Measurements from ENCODE around the gene SLC23A1.
"Not testable (repeated sequence)": the region's sequence is repeated elsewhere in the genome, so short reads cannot be mapped to it uniquely, and the experiment has no call there.

The SLC23A1 gene

DNA sequence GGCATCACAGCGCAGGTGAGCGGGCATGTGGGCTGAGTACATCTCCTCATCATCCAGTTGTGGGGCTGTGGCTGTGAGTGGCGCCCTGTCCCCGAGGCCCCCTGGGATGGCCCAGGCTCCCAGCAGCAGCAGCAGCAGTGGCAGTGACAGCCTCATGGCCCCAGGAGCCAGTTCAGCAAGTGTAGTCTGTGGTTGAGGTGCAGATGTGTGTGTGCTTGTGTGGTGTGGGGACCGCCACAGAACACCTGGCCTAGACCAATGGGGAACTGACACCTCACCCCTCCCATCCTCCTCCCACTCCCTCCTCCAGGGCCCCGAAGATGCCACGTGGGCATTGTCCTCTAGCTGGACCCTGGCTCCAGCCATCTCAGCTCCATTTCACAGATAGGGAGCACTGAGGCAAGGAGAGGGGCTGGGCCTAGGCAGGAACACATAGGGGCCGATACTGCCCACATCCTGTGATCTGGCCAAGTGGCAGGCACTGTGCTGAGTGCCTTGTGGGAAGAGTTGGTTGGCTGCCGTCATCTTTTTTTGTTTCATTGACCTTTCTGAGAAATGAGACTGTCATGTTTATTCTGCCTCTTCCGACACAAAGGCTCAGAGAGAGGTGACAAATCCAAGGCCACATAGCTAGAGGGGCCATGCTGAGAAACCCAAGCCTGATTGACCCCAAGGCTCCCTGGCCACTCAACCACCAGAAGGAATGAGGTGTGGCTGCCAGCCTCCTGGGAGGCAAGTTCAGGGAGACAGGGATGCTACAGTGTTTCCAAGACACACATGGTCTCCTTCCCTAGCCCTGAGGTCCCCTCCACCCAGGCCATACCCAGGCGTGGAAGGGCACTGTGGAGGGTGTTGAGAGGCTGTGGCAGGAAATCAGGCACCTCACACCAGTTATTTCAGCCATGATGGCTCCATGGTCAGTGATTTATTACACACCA is 6.9 kb upstream of the SLC23A1 start, which contains the start of gene MZB1:
TSS of gene MZB1 (minus strand) at position 213 of the 938 bp plus-strand sequence. CDS start at position 156, 57 bp downstream.
- peak; percentile 77 for DNase-seq (ENCODE audit: low spot score)

DNA sequence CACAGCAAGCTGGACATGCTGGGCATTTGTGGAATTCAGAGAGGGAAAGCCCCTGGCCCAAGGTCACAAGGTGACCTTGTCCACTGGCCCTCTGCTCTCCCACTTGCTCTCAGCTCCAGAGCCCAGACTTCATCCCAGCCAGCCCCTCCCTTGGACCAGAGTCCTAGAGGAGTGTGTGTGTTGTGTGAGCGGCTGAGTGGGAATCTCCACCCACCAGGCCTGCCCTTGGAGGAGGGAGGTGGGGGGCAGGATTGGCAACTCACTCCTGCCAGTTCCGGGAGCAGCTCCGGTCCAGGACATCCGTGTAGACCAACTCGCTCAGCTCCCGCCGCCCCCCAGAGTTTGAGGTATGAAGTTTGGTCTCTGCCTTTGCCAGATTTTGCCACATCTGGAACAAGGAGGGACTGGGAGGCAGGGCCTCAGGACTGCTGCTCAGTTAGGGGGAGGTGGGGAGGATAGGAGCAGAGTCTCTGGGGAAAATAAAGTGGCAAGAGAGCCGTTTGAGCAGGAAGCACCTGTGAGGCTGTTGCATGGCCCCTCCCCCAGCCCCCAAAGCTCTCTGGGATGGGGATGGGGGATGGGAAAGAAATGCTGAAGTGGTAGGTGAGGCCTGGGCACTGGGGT is 5.2 kb upstream of the SLC23A1 start:
- no peak for DNase-seq (ENCODE audit: low spot score)

DNA sequence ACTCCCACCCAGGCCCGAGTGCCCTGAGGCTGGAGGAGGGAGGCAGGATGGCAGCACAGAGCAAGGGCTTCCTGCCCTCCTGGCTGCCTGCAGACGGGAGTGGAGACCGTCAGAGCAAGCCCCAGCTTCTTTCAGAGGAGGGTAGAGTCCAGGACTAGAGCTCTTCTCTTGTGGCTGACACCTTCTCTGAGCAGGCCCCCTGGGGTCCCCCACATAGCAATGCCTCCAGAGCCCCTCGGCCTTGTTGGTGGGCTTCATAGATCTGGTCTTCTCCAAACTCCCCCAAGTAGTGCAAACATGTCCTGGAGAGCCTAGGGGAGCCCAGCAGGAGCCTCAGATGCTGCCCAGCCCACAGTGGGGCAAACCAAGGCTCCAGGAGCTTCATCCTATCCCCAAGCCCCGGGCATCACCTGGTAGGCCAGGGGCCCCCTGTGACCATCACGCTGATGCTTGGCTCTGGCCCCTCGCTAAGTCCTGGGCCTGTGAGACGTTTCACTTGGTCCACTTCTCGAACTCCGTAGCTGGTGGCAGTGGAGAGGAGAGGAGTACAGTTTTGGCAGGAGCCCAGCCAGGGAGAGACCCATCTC is 4.6 kb upstream of the SLC23A1 start:
- no peak for DNase-seq (ENCODE audit: low spot score)

DNA sequence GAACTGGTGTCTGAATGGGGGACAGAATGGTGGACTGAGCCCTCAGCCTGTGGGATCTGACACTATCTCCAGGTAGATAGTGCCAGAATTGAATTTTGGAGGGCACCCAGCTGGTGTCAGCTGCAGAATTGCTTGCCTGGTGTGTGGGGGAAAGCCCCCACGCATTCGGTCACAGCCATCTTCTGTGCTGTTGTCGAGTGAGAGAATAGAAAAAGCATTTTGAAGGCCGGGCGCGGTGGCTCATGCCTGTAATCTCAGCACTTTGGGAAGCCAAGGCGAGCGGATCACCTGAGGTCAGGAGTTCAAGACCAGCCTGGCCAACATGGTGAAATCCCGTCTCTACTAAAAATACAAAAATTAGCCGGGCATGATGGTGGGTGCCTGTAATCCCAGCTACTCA is 3.9 kb upstream of the SLC23A1 start:
- DNase-seq (ENCODE audit: low spot score) = not testable (repeated sequence)

DNA sequence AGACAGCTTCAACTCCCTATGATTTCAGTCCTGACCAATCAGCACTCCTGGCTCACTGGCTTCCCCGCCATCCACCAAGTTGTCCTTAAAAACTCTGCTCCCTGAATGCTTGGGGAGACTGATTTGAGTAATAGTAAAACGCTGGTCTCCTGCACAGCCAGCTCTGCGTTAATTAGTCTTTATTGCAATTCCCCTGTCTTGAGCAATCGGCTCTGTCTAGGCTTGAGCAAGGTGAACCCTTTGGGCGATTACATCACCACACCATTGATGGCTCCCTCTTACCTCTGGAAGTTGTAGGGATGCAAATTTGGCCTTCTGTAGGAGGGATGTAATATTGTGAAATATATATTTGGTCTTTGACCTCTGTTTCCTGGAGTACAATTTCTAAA is 2.9 kb upstream of the SLC23A1 start:
- DNase-seq (ENCODE audit: low spot score) = no peak

DNA sequence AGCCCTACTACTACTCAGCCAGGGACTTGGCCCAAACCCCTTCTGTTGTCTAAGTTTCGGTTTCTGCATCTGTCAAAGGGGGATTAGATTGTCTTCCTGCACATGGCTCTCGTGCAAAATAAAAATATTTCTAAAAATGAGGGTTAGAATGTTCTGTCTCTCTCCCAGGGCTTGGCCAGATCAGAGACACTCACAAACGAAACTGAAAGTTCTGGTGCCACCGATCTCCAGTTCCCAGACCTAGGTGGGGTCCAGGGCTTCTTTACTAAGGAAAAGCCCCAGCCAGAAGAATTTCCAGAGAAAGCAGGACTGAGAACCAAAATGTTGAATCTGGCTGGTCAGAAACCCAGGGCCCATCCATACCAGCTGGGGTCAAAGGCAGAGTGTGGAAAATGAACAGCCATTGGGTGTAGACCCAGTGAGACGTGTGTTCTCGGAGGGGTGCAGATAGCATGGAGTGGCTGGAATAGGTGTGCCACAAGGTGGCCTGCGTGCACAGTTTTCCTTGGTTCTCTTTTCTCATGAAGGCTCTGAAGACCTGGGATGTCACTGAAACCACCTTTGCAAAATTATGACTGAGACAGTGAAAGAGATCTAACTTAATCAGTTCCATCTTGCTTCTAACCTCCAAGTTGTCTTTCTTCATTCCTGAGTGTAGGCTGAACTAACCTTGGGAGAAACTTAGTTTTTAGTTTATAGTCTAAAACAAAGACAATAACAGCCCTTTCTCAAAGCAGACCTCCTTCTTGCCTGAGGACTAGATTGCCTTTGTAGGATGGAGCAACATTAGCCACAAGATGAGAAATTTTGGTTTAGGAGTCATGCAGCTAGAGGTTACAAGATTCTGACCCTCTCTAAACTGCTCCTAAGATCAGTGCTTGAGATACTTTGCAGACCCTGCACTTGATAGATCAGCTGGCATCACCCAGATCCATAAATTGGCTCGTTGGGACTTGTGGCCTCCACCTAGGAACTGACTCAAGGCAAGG is 2.3 kb upstream of the SLC23A1 start:
- peak; percentile 41 for DNase-seq (ENCODE audit: low spot score)

DNA sequence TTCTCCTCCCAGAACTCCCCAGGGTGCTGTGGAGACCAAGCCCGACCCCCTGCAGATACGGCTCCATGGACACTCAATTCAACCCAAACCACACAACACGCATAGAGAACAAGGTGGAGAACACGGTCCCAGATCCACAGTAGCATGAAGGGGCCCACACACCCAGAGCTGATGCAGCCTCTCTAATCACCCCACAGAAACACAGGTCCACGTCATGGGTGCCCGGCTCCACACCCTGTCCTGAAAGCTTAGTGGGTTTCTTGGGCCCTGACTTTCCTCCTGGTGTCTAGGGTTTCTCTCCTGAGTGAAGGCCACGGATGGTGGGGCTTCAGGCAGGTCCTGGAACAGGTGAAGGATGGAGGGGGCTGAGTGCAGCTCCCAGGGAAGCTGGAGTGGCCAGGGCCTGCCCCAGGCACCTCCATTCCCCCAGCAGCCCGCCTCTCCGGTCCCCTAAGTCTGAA is 1.5 kb upstream of the SLC23A1 start:
- no peak for DNase-seq (ENCODE audit: low spot score)

DNA sequence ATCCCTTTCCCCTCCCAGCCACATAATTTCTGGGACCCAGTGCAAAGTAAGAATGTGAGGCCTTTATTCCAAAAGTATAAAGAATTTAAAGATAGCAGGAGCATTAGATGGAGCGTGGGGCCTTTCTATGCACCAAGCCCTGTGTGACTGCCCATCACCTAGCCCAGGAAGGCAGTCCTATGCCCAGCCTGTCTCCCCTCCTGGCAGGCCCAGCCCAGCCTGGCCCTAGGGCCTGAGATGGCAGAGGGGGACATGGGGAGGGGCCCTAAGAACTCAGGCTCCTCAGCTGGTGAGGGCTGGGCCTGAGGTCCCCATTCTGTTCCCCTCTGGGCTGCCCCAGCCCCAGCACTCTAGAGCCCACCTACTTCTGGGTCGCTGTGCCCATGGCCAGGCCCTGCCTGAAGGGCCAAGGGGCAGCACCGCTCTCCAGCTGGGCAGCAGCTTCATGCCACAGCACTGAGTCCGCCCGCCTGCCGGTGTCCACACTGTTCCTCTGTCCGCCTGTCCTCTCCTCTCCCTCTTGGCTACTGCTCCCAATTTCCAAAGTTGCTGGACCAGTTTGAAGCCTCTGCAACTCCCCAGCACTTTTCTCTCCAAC is 995 bp upstream of the SLC23A1 start:
- DNase-seq (ENCODE audit: low spot score) = no peak

DNA sequence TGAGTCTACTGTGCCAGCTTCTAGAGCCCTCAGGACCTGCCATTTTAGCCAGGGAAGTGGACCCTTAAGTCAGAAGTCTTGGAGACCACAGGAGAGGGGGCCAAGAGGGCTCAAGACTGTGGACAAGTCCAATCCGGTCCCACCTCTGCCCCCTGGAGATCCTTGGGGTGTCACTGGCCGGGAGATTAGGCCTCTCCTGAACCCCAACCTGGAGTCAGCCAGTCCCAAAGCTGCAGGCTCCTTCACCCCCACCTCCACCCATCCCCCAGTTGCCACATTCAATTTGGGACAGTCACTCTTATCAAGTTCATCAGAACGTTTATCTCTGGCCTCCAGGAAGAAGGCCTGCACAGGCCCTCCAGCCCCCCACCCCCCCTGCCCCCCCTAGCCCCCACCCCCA is 290 bp downstream of the SLC23A1 start:
- DNase-seq (ENCODE audit: low spot score) = no peak

DNA sequence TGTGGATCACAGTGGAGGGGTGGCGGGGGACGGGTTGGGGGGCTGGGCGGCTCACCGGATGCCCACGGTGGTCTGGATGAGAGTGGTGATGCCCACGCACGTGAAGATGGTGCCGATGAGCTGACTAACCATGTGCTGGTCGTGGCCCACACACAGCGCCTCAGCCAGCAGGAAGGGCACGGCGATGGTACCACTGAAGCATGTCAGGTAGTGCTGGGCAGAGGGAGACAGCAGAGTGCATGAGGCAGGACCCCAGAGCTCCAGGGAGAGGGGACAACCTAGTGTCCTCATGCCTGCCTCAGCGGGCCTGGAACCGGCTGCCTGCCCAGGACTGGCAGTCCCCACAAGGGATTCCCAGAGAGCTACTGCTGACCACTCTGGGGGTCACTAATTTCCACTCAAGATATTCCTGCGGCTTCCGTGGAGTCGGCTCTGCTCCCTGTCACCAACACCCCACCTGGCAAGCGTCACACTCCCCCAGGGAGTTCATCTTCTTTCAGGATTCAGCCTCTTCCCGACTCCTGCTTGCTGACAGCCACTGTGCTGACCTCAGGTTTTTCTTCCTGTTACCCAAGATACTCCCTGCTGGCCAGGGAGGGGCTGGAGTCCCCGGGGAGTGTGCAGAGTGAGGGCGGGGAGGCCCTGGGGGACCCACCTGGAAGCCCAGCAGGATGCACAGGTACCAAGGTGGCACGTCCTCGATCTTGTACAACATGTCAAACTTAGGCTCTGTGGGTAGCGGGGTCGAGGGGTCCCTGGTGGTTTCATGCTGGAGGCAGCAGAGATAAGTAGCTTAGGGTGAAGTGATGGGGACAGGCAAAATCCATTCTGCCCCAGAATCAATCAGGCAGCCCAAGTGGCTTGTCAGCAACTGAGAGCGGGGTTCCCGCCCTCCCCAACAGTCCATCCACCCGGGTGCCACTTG is 998 bp downstream of the SLC23A1 start:
- DNase-seq (ENCODE audit: low spot score) = no peak

DNA sequence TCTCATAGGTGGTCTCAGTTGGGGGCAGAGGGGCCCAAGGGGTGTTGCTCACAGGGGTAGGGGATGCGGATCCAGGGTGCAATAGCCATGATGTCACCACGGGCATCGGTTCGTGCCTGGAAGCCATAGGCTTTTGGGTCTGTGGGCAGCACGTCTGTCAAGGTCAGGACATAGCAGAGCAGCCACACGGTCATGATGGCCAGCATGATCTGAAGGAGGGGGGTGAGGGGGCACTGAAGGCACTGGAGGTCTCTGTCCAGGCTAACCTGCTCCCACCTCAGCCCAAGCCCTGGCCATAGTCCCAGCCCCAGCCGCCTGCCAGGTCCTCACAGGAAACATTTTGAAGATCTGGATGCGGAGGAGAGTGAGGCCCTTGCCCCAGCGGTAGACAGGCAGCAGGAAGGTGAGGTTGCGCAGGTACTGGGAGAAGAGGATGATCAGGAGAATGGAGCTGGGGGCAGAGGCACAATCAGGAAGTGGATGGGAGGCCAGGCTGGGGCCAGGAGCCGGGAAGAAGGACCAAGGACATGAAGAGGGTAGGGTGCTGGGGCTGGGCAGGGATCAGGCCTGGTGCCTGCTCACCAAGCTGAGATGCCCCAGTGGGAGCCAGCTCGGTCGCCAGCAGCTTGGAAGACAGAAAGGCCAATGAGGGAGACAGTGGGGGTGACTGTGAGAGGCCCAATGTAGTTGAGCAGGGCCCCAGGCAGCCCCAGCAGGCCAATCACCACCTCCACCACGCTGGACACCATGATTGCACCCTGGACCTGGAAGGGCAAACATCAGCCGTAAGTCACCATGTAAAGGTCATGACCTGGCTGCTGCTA is 3.3 kb downstream of the SLC23A1 start:
- no peak for DNase-seq (ENCODE audit: low spot score)

DNA sequence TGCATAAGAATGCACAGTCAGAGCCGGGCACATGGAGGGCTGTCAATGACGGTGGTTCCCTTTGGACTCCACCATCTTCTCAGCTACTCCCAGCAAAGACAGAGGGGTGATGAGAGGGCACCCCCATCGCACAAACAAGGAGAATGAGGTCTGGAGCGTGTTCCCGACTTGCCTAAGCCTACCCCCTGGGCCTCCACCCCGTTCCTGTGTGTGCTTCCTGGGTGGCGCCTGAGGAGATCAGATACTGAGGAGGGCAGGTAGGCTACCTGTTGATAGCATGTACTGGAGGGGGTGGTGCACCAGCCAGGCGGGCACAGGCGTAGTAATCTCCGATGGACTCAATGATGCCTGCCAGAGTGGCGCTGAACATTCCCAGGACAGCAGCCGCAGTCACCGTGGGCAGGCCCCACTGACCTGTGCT is 4.1 kb downstream of the SLC23A1 start:
- DNase-seq (ENCODE audit: low spot score) = no peak

DNA sequence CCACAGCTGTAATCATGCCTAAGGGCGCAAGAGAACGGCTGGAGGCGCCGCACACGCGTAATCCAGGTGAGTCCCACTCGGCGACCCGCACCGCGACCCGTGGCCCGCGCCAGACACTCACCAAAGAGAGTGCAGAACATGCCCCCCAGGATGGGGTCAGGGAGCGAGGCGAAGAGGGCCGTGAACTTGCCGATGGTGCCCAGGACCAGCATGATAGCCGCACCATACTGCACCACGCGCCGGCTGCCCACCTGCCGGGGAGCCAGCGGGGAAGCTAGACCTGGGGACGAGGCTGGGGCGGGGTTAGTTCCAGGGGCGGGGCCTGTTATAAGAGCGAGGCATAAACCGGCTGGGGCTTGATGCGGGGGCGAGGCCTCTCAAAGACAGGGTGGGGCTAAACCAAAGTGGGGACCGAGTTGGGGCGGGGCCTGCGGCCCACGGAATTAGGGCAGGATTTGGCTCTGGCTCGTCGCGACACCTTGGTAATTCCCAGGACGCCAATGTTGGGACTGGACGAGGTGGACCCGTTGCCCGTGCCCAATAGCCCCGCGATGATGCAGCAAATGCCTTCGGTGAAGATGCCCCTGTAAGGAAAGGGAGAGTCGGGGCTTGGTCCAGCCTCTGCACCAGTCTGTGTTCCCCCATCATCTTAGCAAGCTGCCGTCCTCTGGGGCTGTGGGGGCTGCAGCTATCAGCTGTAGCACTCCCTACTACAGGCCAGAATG is 4.8 kb downstream of the SLC23A1 start:
- DNase-seq (ENCODE audit: low spot score) = no peak

DNA sequence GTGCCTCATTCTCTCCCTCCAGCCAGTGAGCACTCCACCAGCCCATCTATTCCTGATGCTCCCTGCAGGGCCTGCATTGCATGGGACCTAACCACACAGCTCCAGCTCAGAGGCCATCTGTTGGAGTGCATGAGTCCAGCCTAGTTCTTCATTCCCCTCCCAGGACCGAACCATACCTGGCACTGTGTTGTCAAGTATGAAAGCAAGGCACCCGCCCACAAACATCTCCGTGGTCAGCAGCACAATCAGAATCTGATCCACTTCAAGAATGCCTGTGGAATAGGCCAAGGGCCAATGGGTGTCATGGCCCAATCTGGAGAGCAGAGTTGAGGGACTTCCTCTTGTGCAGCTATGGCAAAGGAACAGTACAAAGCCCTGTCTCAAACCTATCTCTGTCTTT is 5.9 kb downstream of the SLC23A1 start:
- no peak for DNase-seq (ENCODE audit: low spot score)

DNA sequence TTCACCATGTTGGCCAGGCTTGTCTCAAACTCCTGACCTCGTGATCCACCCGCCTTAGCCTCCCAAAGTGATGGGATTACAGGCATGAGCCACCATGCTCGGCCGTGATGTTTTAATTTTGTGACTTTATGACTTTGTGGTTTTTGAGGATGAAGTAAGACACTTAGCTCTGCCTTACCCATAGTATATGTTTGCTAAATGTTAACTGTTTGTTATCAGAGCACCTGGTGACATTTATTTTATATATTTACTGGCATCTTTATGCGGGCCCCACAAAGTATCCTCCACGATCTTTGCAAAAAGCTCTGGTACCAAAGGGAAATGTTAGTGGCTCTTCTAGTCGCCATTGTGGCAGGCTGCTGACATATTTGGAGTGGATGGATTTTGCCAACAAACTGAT is 6.7 kb downstream of the SLC23A1 start:
- no peak for DNase-seq (ENCODE audit: low spot score)

DNA sequence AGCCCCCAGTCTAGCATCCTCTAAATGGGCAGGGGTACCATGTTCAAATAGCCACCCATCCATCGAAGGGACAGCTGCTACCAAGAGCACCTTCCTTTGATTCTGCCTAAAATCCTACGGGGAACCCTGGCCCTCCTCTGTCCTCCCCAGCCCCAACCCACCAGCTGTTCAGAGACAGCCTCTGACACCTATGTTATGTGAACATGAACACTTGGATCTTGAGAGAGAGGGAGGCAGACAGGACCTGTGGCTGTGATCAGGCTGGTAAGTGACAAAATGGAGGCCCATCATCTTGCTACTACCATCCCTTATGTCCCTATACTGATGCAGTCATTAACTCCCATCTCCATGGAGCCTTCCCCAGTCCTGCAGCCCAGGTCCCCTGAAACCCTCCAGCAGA is 8.2 kb downstream of the SLC23A1 start:
- DNase-seq (ENCODE audit: low spot score) = no peak

DNA sequence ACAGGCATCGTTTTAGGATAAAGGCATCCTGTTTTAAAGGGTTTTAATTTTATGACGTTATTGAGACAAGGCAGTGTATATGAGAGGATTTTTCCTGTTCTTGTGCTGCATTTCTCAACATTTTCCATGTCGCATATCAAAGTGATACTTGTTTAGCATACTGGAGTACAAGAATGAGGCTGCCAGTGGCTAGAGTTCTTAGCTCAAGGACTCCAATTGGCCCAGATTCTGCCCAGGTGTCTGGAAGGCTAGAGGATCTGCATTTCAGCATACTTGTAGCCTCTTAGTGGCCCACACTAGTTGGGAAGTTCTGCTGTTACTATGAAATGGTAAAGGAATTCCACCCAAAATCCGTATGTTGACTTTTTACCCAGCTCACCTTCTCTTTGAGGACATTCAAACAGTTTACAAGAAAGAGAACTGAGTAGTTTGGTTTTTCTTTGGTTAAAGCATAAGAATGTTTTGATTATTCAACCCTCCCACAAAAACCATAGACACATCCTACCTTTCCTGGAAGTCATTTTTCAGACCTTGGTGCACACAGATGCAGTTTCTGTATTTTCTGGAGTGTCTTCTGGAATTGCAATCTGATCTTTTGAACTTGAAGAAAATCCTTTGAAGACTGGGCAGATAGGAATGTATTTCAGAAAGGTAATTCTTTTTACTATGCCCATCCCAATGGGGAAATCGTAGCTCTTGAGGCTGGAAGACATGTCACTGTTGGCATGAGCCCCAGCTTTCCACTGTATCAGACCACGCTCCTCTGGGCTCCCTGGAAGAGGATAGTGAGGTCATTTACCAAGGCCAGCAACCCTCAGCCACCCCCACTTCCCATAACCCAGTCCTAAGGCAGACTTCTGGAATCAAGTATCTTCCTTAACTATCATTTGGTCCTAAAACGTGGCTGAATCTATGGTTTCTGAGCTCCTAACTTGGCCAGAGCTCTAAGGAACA is 11.3 kb downstream of the SLC23A1 start:
- DNase-seq (ENCODE audit: low spot score) = no peak
